Skeletal muscle cell (primary cell): ENCODE results near the gene BICD2.
A peak's percentile ranks its signal among the peaks of the same experiment; 100 is the strongest.

Source experiments
- DNase-seq: peaks from one replicate; pipeline ENCODE4 v3.0.0-alpha.2; 2010; ENCODE audit warnings: low read depth
- H3K4me3 ChIP-seq: 2 replicates; pipeline ENCODE4 v1.5.1; 2011; ENCODE audit warnings: low read depth, mild to moderate bottlenecking, control low read depth, low read length, moderate library complexity

BICD2 gene

GRCh38 chr9:92752812-92753404 is 11.7 kb downstream of the BICD2 start:
- no peak for DNase-seq
- H3K4me3 ChIP-seq, result no peak overlapping the region

- H3K4me3 ChIP-seq, result no peak overlapping the region
- DNase-seq, result no peak
Measured at GRCh38 chr9:92749934-92750315, 14.7 kb downstream of the BICD2 start.

DNA sequence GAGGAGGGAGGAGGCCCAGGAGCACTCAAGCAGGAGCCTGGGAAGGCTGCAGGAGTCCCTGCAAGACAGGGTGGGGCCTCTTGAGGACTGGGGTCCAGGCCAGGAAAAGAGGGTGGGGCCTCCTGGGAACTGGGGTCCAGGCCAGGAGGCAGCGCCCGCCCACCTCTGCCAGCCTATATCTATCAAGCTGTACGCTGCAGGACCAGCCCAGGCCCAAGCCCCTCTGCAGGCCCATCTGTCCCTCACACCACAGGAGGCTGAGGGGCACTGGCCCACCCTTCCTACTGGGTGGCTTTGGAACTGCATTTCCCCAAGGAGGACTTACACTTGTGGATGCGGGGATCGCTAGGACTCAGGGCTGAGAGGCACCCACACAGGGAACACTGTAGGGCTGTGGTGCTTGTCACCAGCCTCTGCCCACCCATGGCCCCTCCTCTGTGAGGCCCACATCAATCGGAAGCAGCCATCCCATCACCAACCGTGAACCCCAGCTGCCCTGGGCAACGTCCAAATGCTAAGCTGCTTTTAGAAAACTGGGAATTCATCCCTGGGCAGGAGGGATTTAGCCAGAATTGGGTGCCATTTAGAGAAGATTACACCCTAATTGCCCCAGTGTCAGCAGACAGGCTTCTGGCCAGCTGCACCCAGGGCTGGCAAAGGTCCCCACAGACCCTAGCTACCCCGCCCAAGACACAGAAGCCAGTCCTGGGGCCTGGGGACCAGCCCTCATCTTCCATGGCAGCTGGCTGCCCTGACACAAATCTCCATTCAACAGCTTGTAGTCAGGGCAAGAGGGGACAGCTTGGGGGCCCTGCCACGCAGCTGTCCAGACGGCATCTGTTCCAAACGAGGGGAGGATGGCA is 15.3 kb downstream of the BICD2 start:
- no peak for DNase-seq
- no peak overlapping the region for H3K4me3 ChIP-seq

- no peak for DNase-seq
- no peak overlapping the region for H3K4me3 ChIP-seq
Measured at GRCh38 chr9:92748233-92748497, 16.5 kb downstream of the BICD2 start.

- DNase-seq, result no peak
- no peak overlapping the region for H3K4me3 ChIP-seq
Measured at GRCh38 chr9:92747459-92748232, 17.0 kb downstream of the BICD2 start.

DNA sequence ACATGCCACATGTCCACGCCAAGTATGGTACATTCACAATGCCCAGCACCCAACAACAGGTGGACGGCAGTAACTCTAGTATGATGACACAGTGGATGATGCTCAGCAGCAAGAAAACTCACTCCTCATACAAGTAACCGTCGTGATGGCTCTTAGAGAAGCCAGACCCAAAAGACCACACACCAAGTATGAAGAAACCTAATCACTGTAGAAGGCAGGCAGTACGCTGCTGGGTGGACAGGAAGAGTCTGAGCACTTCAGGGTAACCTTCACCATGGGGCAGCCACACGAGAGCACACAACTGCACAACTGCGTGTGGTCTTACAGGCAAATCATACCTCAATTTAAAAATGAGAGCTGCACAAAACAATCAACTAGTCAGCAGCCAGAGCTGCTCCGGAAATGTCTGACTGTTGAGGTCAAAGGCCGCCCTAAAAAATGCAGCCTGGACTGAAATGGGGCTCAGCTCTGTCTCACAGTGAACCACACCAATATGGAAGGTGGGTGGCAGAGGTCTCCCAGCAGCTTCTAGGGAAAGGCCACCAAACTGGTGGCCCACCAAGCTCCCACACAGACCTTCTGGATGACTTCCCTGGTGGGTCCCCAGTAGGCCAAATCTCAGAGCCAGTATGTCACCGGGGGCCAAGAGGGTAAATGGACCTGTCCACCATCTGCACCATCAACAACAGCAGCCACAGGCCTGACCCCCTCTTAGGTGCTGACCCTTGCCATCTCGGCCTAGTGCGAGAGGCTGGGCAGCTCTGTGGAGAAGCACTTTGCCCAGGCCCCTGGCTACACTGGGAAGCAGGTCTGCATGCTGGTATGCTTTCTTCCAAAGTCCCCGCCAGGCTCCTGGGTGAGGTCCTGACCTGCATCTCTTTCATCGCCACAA is 17.8 kb downstream of the BICD2 start:
- no peak for DNase-seq
- no peak overlapping the region for H3K4me3 ChIP-seq

- H3K4me3 ChIP-seq, result no peak overlapping the region
- DNase-seq, result no peak
Measured at GRCh38 chr9:92745881-92746280, 18.8 kb downstream of the BICD2 start.

DNA sequence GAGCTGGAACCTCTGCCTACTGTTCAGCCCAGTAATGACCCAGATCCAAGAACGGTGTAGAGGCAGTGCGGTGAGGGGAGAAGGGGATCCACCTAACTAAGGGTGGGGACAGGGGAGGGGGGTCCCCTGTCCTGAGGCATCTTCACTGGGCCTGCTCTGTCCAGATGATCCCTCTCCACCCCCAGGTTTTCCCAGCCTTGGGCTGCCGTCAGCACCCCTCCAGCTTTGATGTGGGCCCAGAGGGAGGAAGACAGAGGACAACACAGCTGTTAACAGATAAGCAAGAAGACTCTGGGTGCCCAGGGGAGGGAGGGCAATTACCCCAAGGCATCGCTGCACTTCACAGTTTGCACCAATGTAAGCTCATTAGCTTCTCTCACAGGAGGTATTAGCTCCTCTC is 19.3 kb downstream of the BICD2 start:
- DNase-seq, result no peak
- no peak overlapping the region for H3K4me3 ChIP-seq

DNA sequence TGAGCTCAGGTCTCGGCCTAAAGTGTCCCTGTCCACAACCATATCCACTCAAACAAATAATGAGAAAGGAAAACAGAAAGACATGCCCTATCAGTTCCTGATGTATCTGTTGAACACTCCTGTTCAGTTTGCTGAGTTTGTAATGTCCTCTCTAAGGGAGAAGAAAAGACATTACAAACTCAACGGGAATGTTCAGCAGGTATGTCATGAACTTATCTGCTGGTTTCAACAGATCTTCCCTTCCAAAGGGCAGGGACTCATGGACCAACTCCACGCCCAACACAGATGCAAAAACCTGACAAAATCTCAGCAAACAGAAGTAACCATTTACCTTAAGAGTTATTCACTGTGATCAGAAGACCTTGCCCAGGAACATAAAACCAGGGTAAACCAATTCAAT is 23.7 kb downstream of the BICD2 start:
- H3K4me3 ChIP-seq, result no peak overlapping the region
- DNase-seq, result no peak

DNA sequence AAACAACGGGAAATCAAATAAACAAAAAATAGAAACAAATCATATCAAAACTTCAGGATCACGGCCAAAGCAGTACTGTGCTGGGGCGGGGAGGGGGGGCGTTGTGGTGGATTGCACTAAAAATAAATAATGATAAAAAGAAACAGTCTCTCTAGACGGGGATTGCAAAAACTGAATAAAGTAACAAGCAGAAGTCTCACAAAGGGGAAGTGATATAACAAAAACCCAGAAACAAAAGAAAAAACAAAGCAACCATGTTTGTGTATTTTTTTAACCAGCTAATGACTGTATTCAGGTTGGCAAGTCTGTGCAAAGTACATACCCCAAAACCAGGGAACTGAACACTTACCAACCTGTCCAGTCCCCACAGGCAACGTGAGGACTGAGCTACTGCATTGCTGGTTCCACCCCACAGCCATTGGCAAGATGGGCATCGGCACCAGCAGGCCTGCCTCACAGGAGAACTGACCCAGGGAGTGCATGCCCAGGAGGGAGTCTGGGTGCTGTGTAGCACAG is 24.1 kb downstream of the BICD2 start:
- DNase-seq, result no peak
- no peak overlapping the region for H3K4me3 ChIP-seq

GRCh38 chr9:92740009-92740408 is 24.6 kb downstream of the BICD2 start:
- H3K4me3 ChIP-seq, result no peak overlapping the region
- DNase-seq, result no peak

GRCh38 chr9:92739346-92739970 is 25.2 kb downstream of the BICD2 start:
- no peak overlapping the region for H3K4me3 ChIP-seq
- DNase-seq, result no peak

DNA sequence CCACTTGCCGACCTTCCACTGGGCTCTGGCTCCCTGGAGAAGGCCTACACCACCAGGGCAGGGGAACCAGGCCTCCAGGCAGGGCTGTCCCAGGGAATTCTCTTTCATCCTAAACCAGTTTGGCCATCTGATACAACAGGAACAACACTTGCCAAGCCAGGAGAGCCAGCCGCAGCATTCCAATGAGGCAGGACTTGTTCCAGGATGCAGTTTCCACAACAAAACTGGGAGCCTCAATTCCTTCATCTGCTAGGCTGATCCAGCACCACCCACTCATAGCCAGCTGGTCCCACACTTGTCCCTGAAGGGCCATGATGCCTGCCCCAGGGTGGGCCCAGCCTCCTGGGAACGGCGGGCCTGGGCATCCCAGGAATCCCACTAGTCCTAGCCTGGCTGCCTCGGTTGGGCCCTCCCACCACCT is 26.0 kb downstream of the BICD2 start:
- H3K4me3 ChIP-seq, result no peak overlapping the region
- DNase-seq, result peak; percentile 14

DNA sequence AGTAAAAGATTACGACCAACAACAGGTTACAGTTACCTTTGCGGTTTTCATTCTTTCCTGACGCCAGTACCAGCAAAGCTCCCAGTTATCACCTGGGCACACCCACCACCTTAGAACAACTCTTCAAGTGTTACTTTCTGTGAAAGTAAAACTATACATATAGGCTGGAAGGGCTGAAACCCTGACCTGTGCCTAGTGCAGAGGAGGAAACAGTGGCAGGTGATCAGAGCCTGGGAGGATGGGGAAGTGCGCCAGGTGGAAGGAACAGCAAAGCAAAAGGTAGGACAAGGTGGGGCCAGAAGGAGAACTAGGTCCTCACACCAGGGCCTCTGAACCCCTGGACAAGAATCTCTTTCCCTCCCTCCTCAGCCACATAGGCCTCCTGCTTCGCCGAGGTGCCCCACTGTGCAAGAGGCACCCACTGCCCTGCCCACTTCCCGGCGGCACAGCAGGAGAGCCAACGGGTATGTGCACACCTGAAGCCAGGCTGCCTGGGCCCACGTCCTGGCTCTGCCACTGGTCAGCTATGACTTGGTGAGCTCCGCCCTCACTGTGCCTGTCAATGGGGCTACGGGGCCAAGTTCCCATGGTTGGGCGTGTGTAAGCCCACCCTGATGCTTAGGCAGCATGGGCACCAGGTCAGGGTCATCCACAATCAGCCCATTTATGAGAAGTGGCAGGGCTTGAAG is 26.9 kb downstream of the BICD2 start:
- H3K4me3 ChIP-seq, result no peak overlapping the region
- no peak for DNase-seq

DNA sequence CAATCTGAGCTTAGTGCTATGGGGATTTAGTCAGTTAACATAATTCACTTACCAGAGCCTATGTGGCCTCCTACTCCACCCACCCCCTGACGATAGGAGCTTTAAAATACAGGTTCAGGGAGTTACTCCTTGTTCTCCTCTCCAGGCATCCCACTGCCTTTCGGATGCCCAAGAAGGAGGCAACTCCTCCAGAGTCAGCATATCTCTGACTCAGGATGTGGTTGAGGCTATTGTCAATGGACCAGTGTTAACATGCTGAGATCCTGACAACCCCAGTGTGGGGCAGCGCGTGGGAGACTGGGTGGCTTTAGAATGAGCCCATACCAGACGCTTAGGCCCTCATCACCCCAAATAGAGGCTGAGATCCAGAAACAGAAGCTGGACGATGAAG is 27.4 kb downstream of the BICD2 start:
- no peak for DNase-seq

DNA sequence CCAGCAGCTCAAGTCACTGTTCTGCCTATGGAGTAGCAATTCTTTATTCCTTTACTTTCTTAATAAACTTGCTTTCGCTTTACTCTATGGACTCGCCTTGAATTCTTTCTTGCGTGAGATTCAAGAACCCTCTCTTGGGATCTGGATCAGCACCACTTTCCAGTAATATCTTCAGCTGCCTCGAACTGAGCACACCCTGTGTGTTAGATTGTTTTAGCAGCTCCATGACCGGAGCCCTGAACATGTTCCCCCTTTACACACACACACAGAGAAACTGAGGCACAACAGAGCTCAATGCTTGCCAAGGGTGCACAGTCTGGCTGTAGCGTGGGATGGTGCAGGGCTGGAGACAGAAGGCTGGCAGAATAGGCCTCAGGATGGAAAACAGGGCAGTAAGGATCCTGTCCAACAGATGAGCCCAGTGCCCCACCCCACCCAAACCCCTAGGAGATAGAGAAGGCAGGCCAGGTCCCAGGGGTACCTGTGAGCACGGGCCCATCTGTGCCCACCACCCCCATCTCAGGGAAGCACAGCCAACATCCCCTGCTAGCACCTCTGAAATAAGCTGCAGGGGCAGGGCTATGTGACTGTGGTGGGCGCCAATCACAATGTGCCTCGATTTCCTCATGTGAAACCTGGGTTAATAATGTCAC is 27.9 kb downstream of the BICD2 start:
- no peak overlapping the region for H3K4me3 ChIP-seq
- DNase-seq, result no peak

More for the DNA sequence above, 27.4 kb downstream of the BICD2 start:
- no peak overlapping the region for H3K4me3 ChIP-seq

GRCh38 chr9:92735636-92736562 is 28.7 kb downstream of the BICD2 start:
- DNase-seq, result no peak
- no peak overlapping the region for H3K4me3 ChIP-seq
